Measurements from ENCODE around the gene PALS2. TPM values are rescaled to one million over a fixed set of nuclear protein-coding genes. Genes with fewer than 3 reads are reported as not detected.

Gene PALS2, protein sequence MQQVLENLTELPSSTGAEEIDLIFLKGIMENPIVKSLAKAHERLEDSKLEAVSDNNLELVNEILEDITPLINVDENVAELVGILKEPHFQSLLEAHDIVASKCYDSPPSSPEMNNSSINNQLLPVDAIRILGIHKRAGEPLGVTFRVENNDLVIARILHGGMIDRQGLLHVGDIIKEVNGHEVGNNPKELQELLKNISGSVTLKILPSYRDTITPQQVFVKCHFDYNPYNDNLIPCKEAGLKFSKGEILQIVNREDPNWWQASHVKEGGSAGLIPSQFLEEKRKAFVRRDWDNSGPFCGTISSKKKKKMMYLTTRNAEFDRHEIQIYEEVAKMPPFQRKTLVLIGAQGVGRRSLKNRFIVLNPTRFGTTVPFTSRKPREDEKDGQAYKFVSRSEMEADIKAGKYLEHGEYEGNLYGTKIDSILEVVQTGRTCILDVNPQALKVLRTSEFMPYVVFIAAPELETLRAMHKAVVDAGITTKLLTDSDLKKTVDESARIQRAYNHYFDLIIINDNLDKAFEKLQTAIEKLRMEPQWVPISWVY
- 18.7 to 41.3 TPM (median 22.3 TPM) in 5 replicates for total RNA-seq (2022; extraction: Qiagen RNA extraction; ENCODE audit: low read depth)

GRCh38 chr7:24572997-24573553, at the start of gene PALS2:
PALS2 (plus strand) TSS chr7:24573452; CDS start chr7:24623668, 50,216 bp downstream.

Other genes with a start within 250 kb of the PALS2 start
- 31.2 to 48.7 TPM (median 36.5 TPM) in 5 replicates for gene GSDME, start 184.0 kb downstream of the PALS2 start, total RNA-seq (2022; extraction: Qiagen RNA extraction; ENCODE audit: low read depth)